NB4 (cell line): Measurements from ENCODE around the gene IL1R2.

Experiments
- CTCF ChIP-seq: IDR thresholded peaks from one replicate; pipeline ENCODE4 v1.5.1; 2012; ENCODE audit warnings: low read depth, low read length
- MAX ChIP-seq: IDR thresholded peaks from 2 replicates; pipeline ENCODE4 v1.6.1; 2011; ENCODE audit warnings: low read depth, low read length

GRCh38 chr2:102029952-102030351, 38.2 kb downstream of the IL1R2 start:
- no peak for TF ChIP-seq CTCF
- TF ChIP-seq MAX = no peak
